ENCODE data around the gene PTTG1IP.

Gene PTTG1IP

GRCh38 chr21:44896561-44897286 lies 23.2 kb upstream of the PTTG1IP start:
- no peak for DNase-seq (ENCODE audit: low read depth in 2 of 2)

- DNase-seq (ENCODE audit: low read depth in 2 of 2): no peak
Observed at GRCh38 chr21:44895859-44896258, 22.4 kb upstream of the PTTG1IP start.

GRCh38 chr21:44894687-44895302 lies 21.3 kb upstream of the PTTG1IP start:
- no peak for DNase-seq (ENCODE audit: low read depth in 2 of 2)

- DNase-seq (ENCODE audit: low read depth in 2 of 2): no peak
Observed at GRCh38 chr21:44893948-44894656, 20.6 kb upstream of the PTTG1IP start.

- no peak for DNase-seq (ENCODE audit: low read depth in 2 of 2)
Observed at GRCh38 chr21:44893278-44893556, 19.7 kb upstream of the PTTG1IP start.

- peak; percentile 73 to 74 for DNase-seq (ENCODE audit: low read depth in 2 of 2)
Observed at GRCh38 chr21:44892536-44893277, 19.2 kb upstream of the PTTG1IP start.

GRCh38 chr21:44892095-44892494 lies 18.6 kb upstream of the PTTG1IP start:
- DNase-seq (ENCODE audit: low read depth in 2 of 2): no peak

- no peak for DNase-seq (ENCODE audit: low read depth in 2 of 2)
Observed at GRCh38 chr21:44891631-44892031, 18.1 kb upstream of the PTTG1IP start.

GRCh38 chr21:44890961-44891541 lies 17.6 kb upstream of the PTTG1IP start:
- no peak for DNase-seq (ENCODE audit: low read depth in 2 of 2)

- no peak for DNase-seq (ENCODE audit: low read depth in 2 of 2)
Observed at GRCh38 chr21:44890338-44890931, 16.9 kb upstream of the PTTG1IP start.

- no peak for DNase-seq (ENCODE audit: low read depth in 2 of 2)
Observed at GRCh38 chr21:44889625-44890337, 16.3 kb upstream of the PTTG1IP start.

- DNase-seq (ENCODE audit: low read depth in 2 of 2): no peak
Observed at GRCh38 chr21:44888581-44889550, 15.4 kb upstream of the PTTG1IP start.

- no peak for DNase-seq (ENCODE audit: low read depth in 2 of 2)
Observed at GRCh38 chr21:44887807-44888580, 14.5 kb upstream of the PTTG1IP start.

- DNase-seq (ENCODE audit: low read depth in 2 of 2): no peak
Observed at GRCh38 chr21:44887126-44887806, 13.8 kb upstream of the PTTG1IP start.

- DNase-seq (ENCODE audit: low read depth in 2 of 2): no peak
Observed at GRCh38 chr21:44886113-44887075, 12.9 kb upstream of the PTTG1IP start.

- no peak for DNase-seq (ENCODE audit: low read depth in 2 of 2)
Observed at GRCh38 chr21:44885615-44886014, 12.1 kb upstream of the PTTG1IP start.

- no peak for DNase-seq (ENCODE audit: low read depth in 2 of 2)
Observed at GRCh38 chr21:44884097-44884496, 10.6 kb upstream of the PTTG1IP start.

All from activated CD4-positive, alpha-beta T cell treated with anti-CD3 and anti-CD28 coated beads for 24 hours (primary cell).